ENCODE measurements around the gene FMR1. TPM values are rescaled to one million over a fixed set of nuclear protein-coding genes. Genes with fewer than 3 reads are reported as not detected.

The FMR1 gene
- total RNA-seq: 24.9 TPM
- long read RNA-seq, full-length matches to known transcripts: 1 of 10 reads
- long read RNA-seq, partial matches to known transcripts: 1 of 10 reads
- long read RNA-seq, other reads (novel, unspliced or antisense): 8 of 10 reads

- intact Hi-C loops (cut with DNase I): loop anchor here (10.0 kb wide), 1 partner anchor 123 kb away; no protein-coding TSS in a partner anchor
- ATAC-seq (peak; percentile 98), DNase-seq (ENCODE audit: missing footprints) (peak; percentile 96)
Measured at GRCh38 chrX:147911192-147912022, at the start of gene FMR1. Gene FMR1 (plus strand): TSS chrX:147911919. CDS start chrX:147912180, 261 bp downstream.

- intact Hi-C loops (cut with DNase I): no loop called here
- ATAC-seq (no peak), DNase-seq (ENCODE audit: missing footprints) (no peak)
Measured at GRCh38 chrX:147875866-147876596, 35.7 kb upstream of the FMR1 start.

- DNase-seq (ENCODE audit: missing footprints) (no peak), ATAC-seq (no peak)
- intact Hi-C loops (cut with DNase I): no loop called here
Measured at GRCh38 chrX:147876849-147877646, 34.7 kb upstream of the FMR1 start.

GRCh38 chrX:147877726-147878125, 34.0 kb upstream of the FMR1 start:
- DNase-seq (ENCODE audit: missing footprints) (no peak), ATAC-seq (no peak)
- intact Hi-C loops (cut with DNase I): no loop called here

- ATAC-seq: no peak
- DNase-seq (ENCODE audit: missing footprints): no peak
- intact Hi-C loops (cut with DNase I): no loop called here
Measured at GRCh38 chrX:147884958-147885357, 26.8 kb upstream of the FMR1 start.

GRCh38 chrX:147890756-147891155, 21.0 kb upstream of the FMR1 start:
- intact Hi-C loops (cut with DNase I): no loop called here

GRCh38 chrX:147891896-147892295, 19.8 kb upstream of the FMR1 start:
- DNase-seq (ENCODE audit: missing footprints): no peak
- ATAC-seq: no peak
- intact Hi-C loops (cut with DNase I): no loop called here

More at GRCh38 chrX:147890756-147891155, 21.0 kb upstream of the FMR1 start:
- no peak for ATAC-seq
- DNase-seq (ENCODE audit: missing footprints): no peak

- ATAC-seq (no peak), DNase-seq (ENCODE audit: missing footprints) (no peak)
- intact Hi-C loops (cut with DNase I): no loop called here
Measured at GRCh38 chrX:147893741-147894140, 18.0 kb upstream of the FMR1 start.

GRCh38 chrX:147894366-147894963, 17.3 kb upstream of the FMR1 start:
- intact Hi-C loops (cut with DNase I): no loop called here

GRCh38 chrX:147897117-147897516, 14.6 kb upstream of the FMR1 start:
- DNase-seq (ENCODE audit: missing footprints) (no peak), ATAC-seq (no peak)
- intact Hi-C loops (cut with DNase I): no loop called here

More at GRCh38 chrX:147894366-147894963, 17.3 kb upstream of the FMR1 start:
- ATAC-seq (no peak), DNase-seq (ENCODE audit: missing footprints) (no peak)

- intact Hi-C loops (cut with DNase I): no loop called here
Measured at GRCh38 chrX:147898951-147899350, 12.8 kb upstream of the FMR1 start.

GRCh38 chrX:147899379-147900114, 12.2 kb upstream of the FMR1 start:
- intact Hi-C loops (cut with DNase I): no loop called here
- ATAC-seq (no peak), DNase-seq (ENCODE audit: missing footprints) (no peak)

More at GRCh38 chrX:147898951-147899350, 12.8 kb upstream of the FMR1 start:
- no peak for ATAC-seq
- no peak for DNase-seq (ENCODE audit: missing footprints)

- intact Hi-C loops (cut with DNase I): no loop called here
- no peak for DNase-seq (ENCODE audit: missing footprints)
- ATAC-seq: no peak
Measured at GRCh38 chrX:147900349-147900748, 11.4 kb upstream of the FMR1 start.

- DNase-seq (ENCODE audit: missing footprints) (no peak), ATAC-seq (no peak)
- intact Hi-C loops (cut with DNase I): no loop called here
Measured at GRCh38 chrX:147901461-147902126, 10.1 kb upstream of the FMR1 start.

GRCh38 chrX:147902270-147902669, 9.4 kb upstream of the FMR1 start:
- DNase-seq (ENCODE audit: missing footprints): no peak
- no peak for ATAC-seq
- intact Hi-C loops (cut with DNase I): no loop called here

GRCh38 chrX:147908106-147908505, 3.6 kb upstream of the FMR1 start:
- ATAC-seq (no peak), DNase-seq (ENCODE audit: missing footprints) (no peak)
- intact Hi-C loops (cut with DNase I): no loop called here

- DNase-seq (ENCODE audit: missing footprints) (no peak), ATAC-seq (no peak)
- intact Hi-C loops (cut with DNase I): loop anchor here (10.0 kb wide), 1 partner anchor 124 kb away; no protein-coding TSS in a partner anchor
Measured at GRCh38 chrX:147910607-147911006, 1.1 kb upstream of the FMR1 start.
